ENCODE measurements around the gene PSEN2. TPM values are rescaled to one million over a fixed set of nuclear protein-coding genes. Genes with fewer than 3 reads are reported as not detected.

The PSEN2 gene
- total RNA-seq, 4 donors from 2014 or later = 8.3 to 23.5 (median 17.8) TPM

DNA sequence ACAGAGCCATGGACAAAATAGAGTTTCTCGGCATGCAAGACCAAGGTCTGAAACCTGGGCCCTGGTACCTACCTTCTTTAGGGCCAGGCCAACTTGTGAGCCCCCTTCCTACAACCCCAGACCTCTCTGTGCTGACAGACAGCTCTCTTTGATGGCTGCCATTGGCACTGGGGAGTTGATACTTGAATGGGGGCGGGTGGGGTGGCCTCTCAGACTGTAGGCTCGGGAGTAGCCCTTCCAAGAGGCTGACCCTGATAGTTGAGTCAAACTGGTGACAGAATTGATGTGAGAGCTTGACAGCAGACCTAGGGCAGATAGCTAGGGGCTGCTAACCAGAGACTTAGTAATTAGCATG is 44.7 kb upstream of the PSEN2 start:
- Histone ChIP-seq H3K4me1 (peaks cover 19 to 41% (median 28%) of the 10 kb centered on the region in 3 donors), H3K27me3 (no peaks in the 10 kb centered on the region), H3K9me3 (no peaks in the 10 kb centered on the region), H3K36me3 (no peaks in the 10 kb centered on the region), H3K27ac (no peak overlapping the region), H3K4me3 (no peak overlapping the region)
- no peak for DNase-seq
- intact Hi-C loops (cut with DNase I) = no loop called here
- TF ChIP-seq, protein P1, sequence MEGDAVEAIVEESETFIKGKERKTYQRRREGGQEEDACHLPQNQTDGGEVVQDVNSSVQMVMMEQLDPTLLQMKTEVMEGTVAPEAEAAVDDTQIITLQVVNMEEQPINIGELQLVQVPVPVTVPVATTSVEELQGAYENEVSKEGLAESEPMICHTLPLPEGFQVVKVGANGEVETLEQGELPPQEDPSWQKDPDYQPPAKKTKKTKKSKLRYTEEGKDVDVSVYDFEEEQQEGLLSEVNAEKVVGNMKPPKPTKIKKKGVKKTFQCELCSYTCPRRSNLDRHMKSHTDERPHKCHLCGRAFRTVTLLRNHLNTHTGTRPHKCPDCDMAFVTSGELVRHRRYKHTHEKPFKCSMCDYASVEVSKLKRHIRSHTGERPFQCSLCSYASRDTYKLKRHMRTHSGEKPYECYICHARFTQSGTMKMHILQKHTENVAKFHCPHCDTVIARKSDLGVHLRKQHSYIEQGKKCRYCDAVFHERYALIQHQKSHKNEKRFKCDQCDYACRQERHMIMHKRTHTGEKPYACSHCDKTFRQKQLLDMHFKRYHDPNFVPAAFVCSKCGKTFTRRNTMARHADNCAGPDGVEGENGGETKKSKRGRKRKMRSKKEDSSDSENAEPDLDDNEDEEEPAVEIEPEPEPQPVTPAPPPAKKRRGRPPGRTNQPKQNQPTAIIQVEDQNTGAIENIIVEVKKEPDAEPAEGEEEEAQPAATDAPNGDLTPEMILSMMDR (IDR thresholded peaks at IDR 0.05) = no peak
- TF ChIP-seq POLR2A (IDR thresholded peaks at IDR 0.05) = no peak
- WGBS, 2 donors = 90 to 100% methylated on average over 1 to 2 of the region's 3 CpGs

DNA sequence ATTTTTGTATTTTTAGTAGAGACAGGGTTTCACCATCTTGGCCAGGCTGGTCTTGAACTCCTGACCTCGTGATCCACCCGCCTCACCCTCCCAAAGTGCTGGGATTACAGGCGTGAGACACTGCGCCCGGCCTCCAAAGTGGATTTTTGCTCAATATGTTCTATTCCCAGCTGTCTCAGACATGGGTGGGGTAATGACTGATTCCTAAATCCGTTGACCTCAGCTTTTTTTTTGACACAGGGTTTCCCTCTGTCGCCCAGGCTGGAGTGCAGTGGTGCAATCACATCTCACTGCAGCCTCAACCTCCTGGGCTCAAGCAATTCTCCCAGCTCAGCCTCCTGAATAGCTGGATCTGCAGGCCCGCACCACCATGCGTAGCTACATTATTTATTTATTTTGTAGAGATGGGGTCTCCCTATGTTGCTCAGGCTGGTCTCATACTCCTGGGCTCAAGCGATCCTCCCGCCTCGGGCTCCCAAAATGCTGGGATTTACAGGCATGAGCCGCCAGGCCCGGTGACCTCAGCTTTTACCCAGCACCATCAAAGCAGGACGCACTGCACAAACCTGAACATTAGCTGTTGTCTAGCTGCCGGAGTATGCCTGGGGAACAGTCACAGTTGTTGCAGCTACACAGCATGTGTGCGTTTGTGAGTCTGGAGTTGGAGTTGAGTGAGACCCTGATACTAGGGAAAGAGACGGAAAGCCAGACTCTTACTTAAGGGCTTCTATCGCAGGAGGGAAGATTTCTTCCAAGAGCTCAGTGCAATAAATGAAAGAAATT is 43.7 kb upstream of the PSEN2 start:
- Histone ChIP-seq H3K4me3 (no peak overlapping the region), H3K27me3 (no peaks in the 10 kb centered on the region), H3K9me3 (no peaks in the 10 kb centered on the region), H3K36me3 (no peaks in the 10 kb centered on the region), H3K4me1 (peaks cover 10 to 32% (median 20%) of the 10 kb centered on the region in 3 donors), H3K27ac (peak overlapping the region in 3 of 4 donors; percentile 87 to 92 (median 90))
- TF ChIP-seq, protein P1 (IDR thresholded peaks at IDR 0.05) = no peak
- TF ChIP-seq POLR2A (IDR thresholded peaks at IDR 0.05) = no peak
- no peak for DNase-seq
- 83 to 85% methylated on average over 15 to 17 of the region's 19 CpGs for WGBS, 2 donors
- intact Hi-C loops (cut with DNase I) = no loop called here

DNA sequence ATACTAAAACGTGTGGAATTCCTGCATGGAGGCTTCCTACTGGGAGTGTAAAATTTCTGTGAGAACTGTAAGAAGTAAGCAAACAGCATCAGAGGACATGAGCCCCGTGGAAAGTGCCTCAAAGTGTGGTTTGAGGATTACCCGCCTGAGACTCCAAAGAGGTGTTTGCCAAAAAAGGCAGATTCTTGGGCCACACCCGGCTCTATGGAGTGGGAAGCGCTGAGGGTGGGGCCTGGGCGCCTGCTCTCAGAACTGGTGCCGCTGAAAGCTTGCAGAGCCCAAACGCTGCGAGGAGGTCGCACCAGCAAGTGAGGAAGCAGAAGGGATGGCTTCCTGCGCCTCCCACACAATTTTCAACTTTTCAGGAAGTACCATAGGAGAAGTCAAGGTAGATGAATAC is 43.0 kb upstream of the PSEN2 start:
- DNase-seq = no peak
- H3K36me3 ChIP-seq = no peaks in the 10 kb centered on the region
- intact Hi-C loops (cut with DNase I) = no loop called here
- H3K4me3 ChIP-seq = peak overlapping the region; percentile 8 to 54 (median 32)
- TF ChIP-seq, protein P1 (IDR thresholded peaks at IDR 0.05) = no peak
- no peak for TF ChIP-seq POLR2A (IDR thresholded peaks at IDR 0.05)
- peaks cover 10 to 24% (median 15%) of the 10 kb centered on the region in 3 donors for H3K4me1 ChIP-seq
- 10 to 15% methylated on average over 9 to 11 of the region's 11 CpGs for WGBS, 2 donors
- peak overlapping the region; percentile 79 to 92 (median 88) for H3K27ac ChIP-seq
- H3K9me3 ChIP-seq = no peaks in the 10 kb centered on the region
- H3K27me3 ChIP-seq = no peaks in the 10 kb centered on the region

DNA sequence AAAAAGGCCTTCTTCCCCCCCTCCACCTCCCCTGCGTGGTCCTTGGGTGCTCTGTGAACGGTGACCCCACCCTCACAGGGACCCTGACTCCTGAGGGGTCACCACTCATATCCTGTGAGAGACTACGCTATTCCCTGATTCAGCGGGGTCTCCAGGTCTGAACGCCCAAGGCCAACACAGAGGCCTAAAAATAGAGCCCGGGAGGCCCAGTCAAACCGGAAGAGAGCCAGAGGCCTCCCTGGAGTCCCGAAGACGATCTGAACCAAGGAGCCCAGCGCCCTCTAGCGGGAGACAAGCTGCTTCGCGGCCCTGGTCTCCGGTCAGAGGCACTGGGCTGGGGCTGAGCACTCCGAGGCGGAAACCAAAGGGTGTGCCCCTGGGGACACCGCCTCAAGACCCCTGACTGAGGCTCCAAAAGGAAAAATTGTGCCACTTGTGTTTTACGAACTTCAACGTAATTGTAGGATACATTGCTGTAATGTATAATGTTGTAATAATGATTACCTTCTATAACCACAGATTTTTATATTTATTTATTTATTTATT is 42.4 kb upstream of the PSEN2 start:
- TF ChIP-seq, protein P1 (IDR thresholded peaks at IDR 0.05) = peak; percentile 93 to 98 (median 96)
- TF ChIP-seq POLR2A (IDR thresholded peaks at IDR 0.05) = no peak
- no peaks in the 10 kb centered on the region for H3K9me3 ChIP-seq
- DNase-seq = peak; percentile 76
- no peaks in the 10 kb centered on the region for H3K36me3 ChIP-seq
- peaks cover 10 to 22% (median 15%) of the 10 kb centered on the region in 3 donors for H3K4me1 ChIP-seq
- no peaks in the 10 kb centered on the region for H3K27me3 ChIP-seq
- peak overlapping the region; percentile 79 to 92 (median 88) for H3K27ac ChIP-seq
- intact Hi-C loops (cut with DNase I) = no loop called here
- 2 to 3% methylated on average over 10 to 17 of the region's 19 CpGs for WGBS, 2 donors
- peak overlapping the region; percentile 8 to 54 (median 32) for H3K4me3 ChIP-seq

DNA sequence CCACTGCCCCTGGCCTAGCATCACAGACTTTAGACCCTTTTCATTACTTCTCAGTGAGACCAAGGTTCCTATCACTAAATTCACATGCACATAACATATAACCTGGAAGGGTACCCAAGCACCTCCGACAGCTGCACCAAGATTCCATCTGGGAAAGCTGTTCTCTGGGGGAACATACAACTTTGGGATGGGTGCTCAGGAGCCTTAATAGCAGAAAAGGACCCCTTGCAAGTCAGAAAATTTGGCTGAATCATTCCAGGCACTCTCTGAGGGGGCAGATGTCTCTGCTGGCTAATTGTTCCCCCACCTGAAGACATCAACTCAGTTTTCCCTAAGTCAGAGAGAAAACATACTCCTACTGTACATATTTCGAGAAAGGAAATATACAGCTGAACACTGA is 41.3 kb upstream of the PSEN2 start:
- intact Hi-C loops (cut with DNase I) = no loop called here
- Histone ChIP-seq H3K27ac (no peak overlapping the region), H3K27me3 (no peaks in the 10 kb centered on the region), H3K36me3 (no peaks in the 10 kb centered on the region), H3K4me1 (peaks cover 10 to 22% (median 15%) of the 10 kb centered on the region in 3 donors), H3K9me3 (no peaks in the 10 kb centered on the region), H3K4me3 (no peak overlapping the region)
- no peak for TF ChIP-seq POLR2A (IDR thresholded peaks at IDR 0.05)
- TF ChIP-seq, protein P1 (IDR thresholded peaks at IDR 0.05) = no peak
- DNase-seq = no peak
- WGBS, 2 donors = 81 to 91% methylated on average over 1 to 2 of the region's 2 CpGs
